Measurements from ENCODE around the gene PODXL. TPM values are rescaled to one million over a fixed set of nuclear protein-coding genes. Genes with fewer than 3 reads are reported as not detected.

The PODXL gene
- total RNA-seq, 2 donors from 2014 or later = 523 to 701 TPM

- Histone ChIP-seq H3K4me3 (ENCODE audit: low read length) (no peak overlapping the region), H3K27ac (ENCODE audit: low read depth, low read length) (no peak overlapping the region), H3K9ac (ENCODE audit: extremely low read depth, low read length, poor library complexity, severe bottlenecking) (no peak overlapping the region), H3K9me3 (ENCODE audit: control insufficient read depth, low read length) (no peaks in the 10 kb centered on the region), H3K36me3 (ENCODE audit: control insufficient read depth, insufficient read depth, low read length) (no peaks in the 10 kb centered on the region), H3K4me1 (ENCODE audit: control insufficient read depth, insufficient read depth, low read length) (peaks cover 41% of the 10 kb centered on the region), H3K27me3 (ENCODE audit: control insufficient read depth, insufficient read depth, low read length, poor library complexity, severe bottlenecking) (no peaks in the 10 kb centered on the region)
- peak; percentile 56 for DNase-seq
- Mint-ChIP-seq H3K36me3 (ENCODE audit: low read depth) (no peaks in the 10 kb centered on the region), H3K27ac (peak overlapping the region; percentile 89), H3K9me3 (no peaks in the 10 kb centered on the region), H3K27me3 (ENCODE audit: insufficient read depth) (no peaks in the 10 kb centered on the region), H3K4me1 (peaks cover 70% of the 10 kb centered on the region), H3K4me3 (no peak overlapping the region)
- TF ChIP-seq CTCF (conservative IDR thresholded peaks at IDR 0.05) = no peak
- WGBS, 2 experiments (ENCODE audit: insufficient coverage in 1 of 2, insufficient read length in 1 of 2) = 90% methylated on average over 2 of the region's 2 CpGs
These were observed 47.5 kb upstream of the PODXL start for GRCh38 chr7:131603932-131604331.

GRCh38 chr7:131602994-131603372, 46.6 kb upstream of the PODXL start:
- no peaks in the 10 kb centered on the region for H3K36me3 Mint-ChIP-seq (ENCODE audit: low read depth)
- no peak overlapping the region for H3K4me3 Mint-ChIP-seq
- Histone ChIP-seq H3K4me3 (ENCODE audit: low read length) (no peak overlapping the region), H3K27ac (ENCODE audit: low read depth, low read length) (no peak overlapping the region), H3K4me1 (ENCODE audit: control insufficient read depth, insufficient read depth, low read length) (peaks cover 37% of the 10 kb centered on the region), H3K27me3 (ENCODE audit: control insufficient read depth, insufficient read depth, low read length, poor library complexity, severe bottlenecking) (no peaks in the 10 kb centered on the region), H3K9me3 (ENCODE audit: control insufficient read depth, low read length) (no peaks in the 10 kb centered on the region), H3K9ac (ENCODE audit: extremely low read depth, low read length, poor library complexity, severe bottlenecking) (no peak overlapping the region), H3K36me3 (ENCODE audit: control insufficient read depth, insufficient read depth, low read length) (no peaks in the 10 kb centered on the region)
- H3K27ac Mint-ChIP-seq = peak overlapping the region; percentile 22
- H3K27me3 Mint-ChIP-seq (ENCODE audit: insufficient read depth) = no peaks in the 10 kb centered on the region
- peak; percentile 46 for DNase-seq
- H3K4me1 Mint-ChIP-seq = peaks cover 67% of the 10 kb centered on the region
- WGBS, 2 experiments (ENCODE audit: insufficient coverage in 1 of 2, insufficient read length in 1 of 2) = 81 to 96% methylated on average over 3 to 5 of the region's 5 CpGs
- H3K9me3 Mint-ChIP-seq = no peaks in the 10 kb centered on the region
- no peak for TF ChIP-seq CTCF (conservative IDR thresholded peaks at IDR 0.05)

GRCh38 chr7:131602304-131602993, 46.0 kb upstream of the PODXL start:
- 96 to 97% methylated on average over 7 to 12 of the region's 12 CpGs for WGBS, 2 experiments (ENCODE audit: insufficient coverage in 1 of 2, insufficient read length in 1 of 2)

More at GRCh38 chr7:131602304-131602993, 46.0 kb upstream of the PODXL start:
- H3K9me3 Mint-ChIP-seq = no peaks in the 10 kb centered on the region
- Histone ChIP-seq H3K27ac (ENCODE audit: low read depth, low read length) (no peak overlapping the region), H3K9ac (ENCODE audit: extremely low read depth, low read length, poor library complexity, severe bottlenecking) (no peak overlapping the region), H3K4me1 (ENCODE audit: control insufficient read depth, insufficient read depth, low read length) (peaks cover 32% of the 10 kb centered on the region), H3K4me3 (ENCODE audit: low read length) (no peak overlapping the region), H3K9me3 (ENCODE audit: control insufficient read depth, low read length) (no peaks in the 10 kb centered on the region), H3K27me3 (ENCODE audit: control insufficient read depth, insufficient read depth, low read length, poor library complexity, severe bottlenecking) (no peaks in the 10 kb centered on the region), H3K36me3 (ENCODE audit: control insufficient read depth, insufficient read depth, low read length) (no peaks in the 10 kb centered on the region)
- no peak for TF ChIP-seq CTCF (conservative IDR thresholded peaks at IDR 0.05)
- H3K27ac Mint-ChIP-seq = peak overlapping the region; percentile 22
- DNase-seq = peak; percentile 65
- peaks cover 62% of the 10 kb centered on the region for H3K4me1 Mint-ChIP-seq
- no peak overlapping the region for H3K4me3 Mint-ChIP-seq
- no peaks in the 10 kb centered on the region for H3K27me3 Mint-ChIP-seq (ENCODE audit: insufficient read depth)
- no peaks in the 10 kb centered on the region for H3K36me3 Mint-ChIP-seq (ENCODE audit: low read depth)

Data from endodermal cell (in vitro differentiated cells).